Calu3 (cell line): ENCODE measurements around the gene GNB1. TPM values are rescaled to one million over a fixed set of nuclear protein-coding genes. Genes with fewer than 3 reads are reported as not detected.

Experiments used
- BruUV-seq: library from RNA; stranded (reverse); fragments of 400-500 nt; replicated peaks from 2 replicates; lab custom pipeline; 2021; lab: Mats Ljungman, UMichigan
- CTCF ChIA-PET: fragments of 300-600 bp; sonication (Branson Sonifier 250); formaldehyde crosslinking; loops from one replicate; lab custom pipeline; 2022; ENCODE audit warnings: antibody characterized with exemption; lab: Charles Lee
- DNase-seq: peaks from one replicate; pipeline ENCODE4 v3.0.0; 2022
- H3K27ac Mint-ChIP-seq: one replicate; pipeline ENCODE4 v1.8.0; 2022; ENCODE audit warnings: mixed read lengths; ENCODE audit not compliant: unreplicated experiment
- H3K27me3 Mint-ChIP-seq: one replicate; pipeline ENCODE4 v1.8.0; 2022; ENCODE audit warnings: mixed read lengths; ENCODE audit not compliant: unreplicated experiment
- H3K36me3 Mint-ChIP-seq: one replicate; pipeline ENCODE4 v1.8.0; 2022; ENCODE audit warnings: mild to moderate bottlenecking, moderate library complexity, mixed read lengths; ENCODE audit not compliant: insufficient read depth, unreplicated experiment
- H3K4me1 Mint-ChIP-seq: one replicate; pipeline ENCODE4 v1.8.0; 2022; ENCODE audit warnings: mild to moderate bottlenecking, low read depth, mixed read lengths; ENCODE audit not compliant: unreplicated experiment
- H3K4me3 Mint-ChIP-seq: one replicate; pipeline ENCODE4 v1.8.0; 2022; ENCODE audit warnings: mild to moderate bottlenecking, low read depth, moderate library complexity, mixed read lengths; ENCODE audit not compliant: unreplicated experiment
- H3K9me3 Mint-ChIP-seq: one replicate; pipeline ENCODE4 v1.8.0; 2022; ENCODE audit warnings: low read depth, mixed read lengths; ENCODE audit not compliant: unreplicated experiment
- intact Hi-C: fragments of 100-400 bp; cut with micrococcal nuclease; formaldehyde crosslinking; loops from one replicate; pipeline ENCODE4 v1.10.0; 2022; ENCODE audit not compliant: unreplicated experiment
- total RNA-seq: library from RNA; stranded (reverse); gene quantifications from 2 replicates; pipeline ENCODE4 v1.2.3, GENCODE V29; 2022
- TF ChIP-seq, protein P1 (sequence below): fragments of 200-600 bp; IDR thresholded peaks from one replicate; pipeline ENCODE4 v1.8.0; 2022; ENCODE audit warnings: antibody characterized with exemption; ENCODE audit not compliant: unreplicated experiment

GNB1 gene
- total RNA-seq, 1 experiment from 2014 or later, result 252 TPM

DNA sequence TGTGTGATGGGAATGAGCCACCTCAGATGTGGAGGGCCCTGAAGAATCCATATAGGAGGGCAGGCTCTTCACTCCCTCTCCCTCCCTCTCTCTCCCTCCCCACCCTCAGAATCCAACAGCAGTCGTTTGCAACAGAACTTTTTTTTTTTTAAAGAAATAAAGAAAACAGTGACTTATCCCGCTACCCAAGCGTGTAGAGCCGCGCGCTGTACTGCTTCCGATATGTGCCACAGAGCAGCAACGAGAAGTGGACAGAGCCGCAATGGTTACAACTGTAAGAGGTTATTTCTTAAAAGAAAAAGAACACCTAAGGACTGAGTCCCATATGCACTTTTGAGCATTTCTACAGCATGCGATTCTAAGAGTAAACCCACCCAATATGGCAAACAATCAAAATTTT lies 105.2 kb downstream of the GNB1 start:
- Mint-ChIP-seq H3K27ac (no peak overlapping the region), H3K36me3 (peaks cover 73% of the 10 kb centered on the region), H3K9me3 (no peaks in the 10 kb centered on the region), H3K4me3 (no peak overlapping the region), H3K4me1 (peaks cover 9% of the 10 kb centered on the region), H3K27me3 (no peaks in the 10 kb centered on the region)
- BruUV-seq, result TSS peak; percentile 62
- no peak for DNase-seq
- intact Hi-C loops, result loop anchor here (10.0 kb wide), 1 partner anchor 119 kb away; no protein-coding TSS in a partner anchor
- CTCF ChIA-PET, result no interaction called here
- TF ChIP-seq, protein P1, sequence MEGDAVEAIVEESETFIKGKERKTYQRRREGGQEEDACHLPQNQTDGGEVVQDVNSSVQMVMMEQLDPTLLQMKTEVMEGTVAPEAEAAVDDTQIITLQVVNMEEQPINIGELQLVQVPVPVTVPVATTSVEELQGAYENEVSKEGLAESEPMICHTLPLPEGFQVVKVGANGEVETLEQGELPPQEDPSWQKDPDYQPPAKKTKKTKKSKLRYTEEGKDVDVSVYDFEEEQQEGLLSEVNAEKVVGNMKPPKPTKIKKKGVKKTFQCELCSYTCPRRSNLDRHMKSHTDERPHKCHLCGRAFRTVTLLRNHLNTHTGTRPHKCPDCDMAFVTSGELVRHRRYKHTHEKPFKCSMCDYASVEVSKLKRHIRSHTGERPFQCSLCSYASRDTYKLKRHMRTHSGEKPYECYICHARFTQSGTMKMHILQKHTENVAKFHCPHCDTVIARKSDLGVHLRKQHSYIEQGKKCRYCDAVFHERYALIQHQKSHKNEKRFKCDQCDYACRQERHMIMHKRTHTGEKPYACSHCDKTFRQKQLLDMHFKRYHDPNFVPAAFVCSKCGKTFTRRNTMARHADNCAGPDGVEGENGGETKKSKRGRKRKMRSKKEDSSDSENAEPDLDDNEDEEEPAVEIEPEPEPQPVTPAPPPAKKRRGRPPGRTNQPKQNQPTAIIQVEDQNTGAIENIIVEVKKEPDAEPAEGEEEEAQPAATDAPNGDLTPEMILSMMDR, result no peak

DNA sequence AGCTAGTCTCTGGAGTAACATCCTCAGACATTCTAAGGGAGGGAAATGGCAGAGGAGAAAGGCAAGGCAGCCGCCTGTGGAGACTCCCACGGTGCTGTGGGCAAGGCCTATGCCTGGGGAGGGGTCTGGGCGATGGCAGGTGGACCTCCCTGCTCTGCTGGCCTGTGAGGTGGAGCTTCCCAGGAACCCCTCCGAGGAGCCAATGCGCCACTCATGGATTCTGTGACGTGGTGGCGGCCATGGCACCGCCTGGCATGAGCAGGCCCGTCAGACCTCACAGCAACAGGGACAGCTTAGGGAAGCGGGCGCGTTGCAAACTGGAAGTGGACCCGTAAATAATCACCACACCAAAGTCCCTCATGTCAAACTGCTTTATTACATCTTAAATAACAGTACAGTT lies 106.0 kb downstream of the GNB1 start:
- CTCF ChIA-PET, result no interaction called here
- Mint-ChIP-seq H3K4me1 (peaks cover 15% of the 10 kb centered on the region), H3K4me3 (no peak overlapping the region), H3K27ac (no peak overlapping the region), H3K27me3 (no peaks in the 10 kb centered on the region), H3K9me3 (no peaks in the 10 kb centered on the region), H3K36me3 (peaks cover 67% of the 10 kb centered on the region)
- intact Hi-C loops, result loop anchor here (10.0 kb wide), 1 partner anchor 120 kb away; no protein-coding TSS in a partner anchor
- DNase-seq, result no peak
- TF ChIP-seq, protein P1, result no peak
- BruUV-seq, result no TSS peak

- no peak for DNase-seq
- no peaks in the 10 kb centered on the region for H3K27me3 Mint-ChIP-seq
- CTCF ChIA-PET, result no interaction called here
- H3K36me3 Mint-ChIP-seq, result peaks cover 68% of the 10 kb centered on the region
- peak overlapping the region; percentile 44 for H3K4me3 Mint-ChIP-seq
- H3K4me1 Mint-ChIP-seq, result peaks cover 25% of the 10 kb centered on the region
- intact Hi-C loops, result loop anchor here (10.0 kb wide), 1 partner anchor 121 kb away; no protein-coding TSS in a partner anchor
- TF ChIP-seq, protein P1, result no peak
- no TSS peak for BruUV-seq
- no peaks in the 10 kb centered on the region for H3K9me3 Mint-ChIP-seq
- peak overlapping the region; percentile 47 for H3K27ac Mint-ChIP-seq
Measured at GRCh38 chr1:1783320-1783719, 107.6 kb downstream of the GNB1 start.

DNA sequence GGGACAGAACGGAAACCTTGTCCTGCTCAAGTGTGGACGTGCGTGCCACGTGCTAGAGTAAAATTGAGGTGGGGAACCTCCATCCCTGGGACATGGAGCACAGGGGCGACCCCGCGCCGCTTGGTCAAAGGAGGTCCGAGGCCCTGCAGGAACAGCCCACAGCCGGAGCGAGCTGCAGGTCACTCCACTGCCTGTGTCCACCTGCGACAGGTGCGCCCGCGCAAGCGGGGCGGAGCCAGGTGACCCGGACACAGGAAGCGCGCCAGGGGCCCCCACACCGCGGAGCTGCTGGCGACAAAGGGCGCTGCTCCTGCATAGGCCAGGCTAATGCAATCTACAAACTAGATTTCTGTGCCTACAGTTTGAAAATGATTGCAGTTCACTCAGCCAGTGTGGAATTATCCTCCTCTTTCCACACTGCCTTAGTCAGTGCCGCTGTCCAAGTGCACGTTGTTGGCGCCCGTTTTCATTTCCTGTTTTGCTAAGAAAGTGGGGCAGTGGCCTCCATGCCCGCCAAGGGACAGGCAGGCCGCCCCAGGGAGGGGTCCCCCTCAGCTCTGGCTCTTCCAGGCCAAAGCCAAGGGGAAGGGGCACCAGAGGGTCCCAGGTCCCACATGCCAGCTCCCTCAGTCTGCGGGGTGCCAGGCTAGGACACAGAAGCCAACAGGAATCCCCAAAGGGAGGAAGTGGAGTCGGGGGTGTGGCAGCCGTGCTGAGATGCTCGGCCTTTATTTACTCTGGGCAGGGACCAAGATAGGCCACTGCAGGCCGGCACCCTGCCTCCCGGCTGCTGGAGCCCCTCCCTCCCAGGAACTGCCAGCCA lies 108.3 kb downstream of the GNB1 start:
- peak; percentile 75 for DNase-seq
- BruUV-seq, result no TSS peak
- intact Hi-C loops, result loop anchor here (10.0 kb wide), 1 partner anchor 122 kb away; no protein-coding TSS in a partner anchor
- Mint-ChIP-seq H3K4me1 (peaks cover 25% of the 10 kb centered on the region), H3K36me3 (peaks cover 64% of the 10 kb centered on the region), H3K9me3 (no peaks in the 10 kb centered on the region), H3K27me3 (no peaks in the 10 kb centered on the region), H3K27ac (peak overlapping the region; percentile 47), H3K4me3 (peak overlapping the region; percentile 44)
- TF ChIP-seq, protein P1, result no peak
- CTCF ChIA-PET, result interaction anchor here (0.5 kb wide), 1 partner anchor 123 kb away, joined by 8 read pairs; no protein-coding TSS in a partner anchor
